GM19395 (cell line): Measurements from ENCODE around the gene TTC12.

Experiments
- ATAC-seq: cut with Tn5 transposase; IDR thresholded peaks from one replicate; pipeline ENCODE4 v1.9.1; 2021; ENCODE audit warnings: mild to moderate bottlenecking, moderate library complexity; ENCODE audit not compliant: unreplicated experiment

TTC12 gene

GRCh38 chr11:113370634-113371033 is 56.3 kb downstream of the TTC12 start:
- no peak for ATAC-seq

DNA sequence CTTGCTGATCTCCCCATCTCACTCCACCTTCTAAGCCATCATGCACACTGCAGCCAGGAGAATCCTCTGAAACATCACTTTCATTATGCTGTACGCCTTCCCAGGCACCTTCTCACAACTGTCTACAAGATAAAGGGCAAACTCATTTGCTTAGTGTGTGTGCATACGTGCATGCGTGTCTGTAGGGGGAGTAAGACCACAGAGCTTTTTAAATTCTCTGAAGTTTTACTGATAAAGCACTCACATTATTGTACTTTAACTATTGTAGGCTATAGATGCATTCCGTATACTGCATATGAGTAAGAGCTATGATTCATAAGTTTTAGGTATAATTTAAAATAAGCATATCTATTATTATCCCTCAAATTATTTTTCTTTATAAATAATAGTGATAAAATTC is 57.9 kb downstream of the TTC12 start:
- no peak for ATAC-seq

GRCh38 chr11:113373306-113373705 is 58.9 kb downstream of the TTC12 start:
- ATAC-seq: no peak

GRCh38 chr11:113373981-113374560 is 59.7 kb downstream of the TTC12 start:
- no peak for ATAC-seq

DNA sequence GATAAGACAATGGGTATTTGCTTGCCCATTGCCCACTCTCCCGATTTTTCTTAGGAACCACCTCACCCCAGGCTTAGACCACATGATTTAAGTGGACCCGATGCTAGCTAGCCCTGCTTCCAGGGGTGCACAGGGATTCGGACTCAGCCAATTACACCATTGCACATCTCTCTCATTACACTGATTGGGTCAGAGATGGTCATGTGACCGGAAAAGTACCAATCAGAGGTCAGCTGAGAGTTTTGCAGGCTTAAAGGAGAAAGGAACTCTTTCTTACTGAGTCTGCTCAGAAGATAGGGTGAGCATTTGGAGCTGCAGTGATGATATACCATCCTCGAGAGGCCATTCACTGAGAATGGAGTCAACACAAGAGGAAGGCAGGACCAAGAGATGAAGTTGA is 61.0 kb downstream of the TTC12 start:
- no peak for ATAC-seq

GRCh38 chr11:113376156-113376555 is 61.8 kb downstream of the TTC12 start:
- ATAC-seq: no peak

DNA sequence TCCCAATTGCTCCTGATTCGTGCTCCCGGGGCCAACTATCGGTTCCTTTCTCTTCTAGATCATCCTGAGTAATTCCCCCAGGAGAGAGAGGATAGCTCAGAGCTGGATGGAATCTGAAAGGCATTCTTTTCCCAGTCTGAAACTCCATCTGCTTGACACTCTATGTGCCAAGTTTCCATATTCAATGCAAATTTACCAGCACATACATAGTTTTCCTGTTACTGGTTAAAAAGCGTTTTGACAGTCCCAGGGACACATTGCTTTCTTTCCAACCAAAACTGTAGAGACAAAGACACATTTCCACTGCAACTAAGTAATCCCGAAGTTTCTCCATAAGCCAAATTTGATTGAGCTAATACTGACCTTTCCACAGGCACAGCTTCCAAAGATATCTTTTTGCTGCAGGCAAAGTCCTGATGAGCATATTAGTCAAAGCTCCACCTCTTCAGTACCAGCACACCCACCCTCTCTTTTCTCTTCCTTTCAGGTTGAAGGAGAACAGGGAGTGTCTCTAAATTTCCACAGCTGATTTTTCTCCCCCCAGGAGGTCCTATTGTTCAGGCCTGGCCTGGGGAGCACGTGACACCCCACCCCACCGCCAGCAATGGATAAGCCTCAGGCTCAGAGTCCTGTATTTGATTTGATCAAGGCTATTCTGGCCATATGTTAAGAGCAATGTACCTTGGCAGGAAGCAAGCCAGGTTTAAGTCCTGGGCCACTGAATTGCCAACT is 63.5 kb downstream of the TTC12 start:
- ATAC-seq: no peak

DNA sequence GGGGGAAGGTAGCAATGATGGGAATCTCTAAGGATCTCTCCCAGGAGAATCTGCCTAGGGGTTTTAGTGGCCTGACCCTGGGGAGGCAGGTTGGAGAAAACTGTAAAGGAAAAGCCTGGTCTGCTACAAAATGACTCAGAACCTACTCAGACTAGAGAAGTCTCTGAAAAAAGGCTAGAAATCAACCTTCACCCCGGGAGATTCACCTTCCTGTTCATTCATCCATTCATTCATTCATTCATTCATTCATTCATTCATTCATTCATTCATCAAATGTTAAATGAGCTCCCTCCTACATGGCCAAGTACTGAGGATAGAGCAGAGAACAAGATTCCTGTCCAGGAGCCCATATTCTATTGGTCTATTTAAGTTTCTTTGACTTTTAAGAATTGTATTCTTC is 64.3 kb downstream of the TTC12 start:
- no peak for ATAC-seq

DNA sequence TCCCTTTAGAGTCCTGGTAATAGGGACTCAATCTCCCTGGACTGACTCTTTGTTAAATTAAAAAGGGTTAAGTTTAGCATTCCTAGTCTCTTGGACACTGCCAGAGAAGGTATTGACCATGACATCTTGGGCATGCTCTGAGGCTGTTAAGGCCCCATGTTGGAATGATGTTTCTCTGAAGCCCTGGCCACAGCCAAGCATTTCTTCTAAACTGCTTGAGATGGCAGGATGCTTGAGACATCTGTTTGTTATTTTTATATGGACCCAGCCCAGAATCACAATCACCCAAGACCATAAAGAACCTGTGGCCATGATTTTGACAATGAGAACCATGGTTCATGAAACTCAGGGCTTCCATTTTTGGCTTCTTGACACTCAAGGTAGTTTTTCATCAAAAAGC is 67.7 kb downstream of the TTC12 start:
- ATAC-seq: no peak

GRCh38 chr11:113384551-113384950 is 70.2 kb downstream of the TTC12 start:
- ATAC-seq: no peak

GRCh38 chr11:113385749-113386148 is 71.4 kb downstream of the TTC12 start:
- ATAC-seq: no peak

DNA sequence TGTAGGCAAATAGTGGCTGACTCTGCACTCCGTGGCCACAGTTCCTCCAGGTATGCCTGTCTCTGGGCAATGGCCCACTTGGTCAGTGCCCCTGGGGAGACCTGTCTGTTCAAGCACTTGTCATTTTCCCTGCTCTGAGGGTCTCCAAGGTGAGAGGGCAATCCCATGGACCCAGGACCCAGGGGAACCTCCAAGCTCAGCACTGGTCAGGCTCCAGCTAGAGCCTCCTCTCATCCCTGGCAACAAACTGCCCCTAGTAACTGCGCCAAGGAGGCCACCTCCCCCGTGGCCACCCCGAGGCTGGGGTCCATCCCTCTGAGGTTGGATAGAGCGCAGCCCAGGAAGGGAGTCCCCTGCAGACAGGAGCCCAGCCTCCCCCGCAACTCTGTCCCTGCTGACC is 72.5 kb downstream of the TTC12 start:
- ATAC-seq: no peak

DNA sequence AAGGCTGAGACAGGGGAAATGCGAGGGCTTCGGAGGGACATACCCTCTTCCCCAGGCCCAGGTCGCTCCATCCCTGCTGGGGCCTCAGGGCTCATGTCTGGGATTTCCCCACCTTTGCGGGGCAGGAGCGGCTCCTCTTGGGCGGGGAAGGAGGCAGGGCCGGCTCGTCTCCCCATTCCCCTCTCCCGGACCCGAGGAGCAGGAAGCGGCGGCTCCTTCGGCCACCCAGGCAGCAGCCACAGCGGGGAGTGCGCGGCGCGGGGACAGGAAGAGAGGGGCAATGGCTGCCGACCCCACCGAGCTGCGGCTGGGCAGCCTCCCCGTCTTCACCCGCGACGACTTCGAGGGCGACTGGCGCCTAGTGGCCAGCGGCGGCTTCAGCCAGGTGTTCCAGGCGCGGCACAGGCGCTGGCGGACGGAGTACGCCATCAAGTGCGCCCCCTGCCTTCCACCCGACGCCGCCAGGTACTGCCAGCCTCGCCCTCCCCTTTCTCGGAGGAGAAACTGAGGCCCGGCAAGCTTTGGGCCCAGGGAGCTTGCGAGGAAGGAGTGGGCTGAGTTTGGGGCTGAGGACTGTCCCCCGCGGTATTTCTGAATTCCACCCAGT is 73.3 kb downstream of the TTC12 start, which contains the start of gene ANKK1:
ANKK1 (plus strand) TSS at position 175 of the 607 bp plus-strand sequence; CDS start at position 281, 106 bp downstream.
- no peak for ATAC-seq

GRCh38 chr11:113389272-113389671 is 74.9 kb downstream of the TTC12 start:
- ATAC-seq: no peak

- ATAC-seq: no peak
These were observed 78.0 kb downstream of the TTC12 start for GRCh38 chr11:113392236-113392921.

DNA sequence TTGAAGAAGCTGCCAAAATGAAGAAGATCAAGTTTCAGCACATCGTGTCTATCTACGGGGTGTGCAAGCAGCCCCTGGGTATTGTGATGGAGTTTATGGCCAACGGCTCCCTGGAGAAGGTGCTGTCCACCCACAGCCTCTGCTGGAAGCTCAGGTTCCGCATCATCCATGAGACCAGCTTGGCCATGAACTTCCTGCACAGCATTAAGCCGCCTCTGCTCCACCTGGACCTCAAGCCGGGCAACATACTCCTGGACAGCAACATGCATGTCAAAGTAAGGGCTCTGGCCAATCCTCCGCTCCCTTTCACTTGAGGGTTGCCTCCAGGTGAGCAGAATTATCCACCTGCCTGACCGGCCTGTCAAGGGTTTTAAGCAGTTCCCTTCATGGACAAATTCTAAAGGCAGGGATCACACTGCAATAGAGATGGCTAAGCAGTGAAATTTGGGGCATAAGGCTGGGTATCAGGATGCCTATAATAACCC is 79.2 kb downstream of the TTC12 start:
- no peak for ATAC-seq

DNA sequence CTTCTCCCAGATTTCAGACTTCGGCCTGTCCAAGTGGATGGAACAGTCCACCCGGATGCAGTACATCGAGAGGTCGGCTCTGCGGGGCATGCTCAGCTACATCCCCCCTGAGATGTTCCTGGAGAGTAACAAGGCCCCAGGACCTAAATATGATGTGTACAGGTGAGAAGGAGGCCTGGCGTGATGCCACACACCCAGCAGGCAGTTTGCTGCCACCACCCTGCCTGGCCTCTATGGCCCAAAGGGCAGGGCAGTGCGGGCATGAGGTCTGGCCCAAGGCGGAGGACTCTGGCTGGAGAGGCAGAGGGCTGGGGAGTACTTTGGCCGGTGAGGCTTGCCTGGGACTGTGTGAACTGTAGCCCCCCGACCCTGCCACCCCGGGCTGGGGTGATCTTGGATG is 80.5 kb downstream of the TTC12 start:
- ATAC-seq: no peak

DNA sequence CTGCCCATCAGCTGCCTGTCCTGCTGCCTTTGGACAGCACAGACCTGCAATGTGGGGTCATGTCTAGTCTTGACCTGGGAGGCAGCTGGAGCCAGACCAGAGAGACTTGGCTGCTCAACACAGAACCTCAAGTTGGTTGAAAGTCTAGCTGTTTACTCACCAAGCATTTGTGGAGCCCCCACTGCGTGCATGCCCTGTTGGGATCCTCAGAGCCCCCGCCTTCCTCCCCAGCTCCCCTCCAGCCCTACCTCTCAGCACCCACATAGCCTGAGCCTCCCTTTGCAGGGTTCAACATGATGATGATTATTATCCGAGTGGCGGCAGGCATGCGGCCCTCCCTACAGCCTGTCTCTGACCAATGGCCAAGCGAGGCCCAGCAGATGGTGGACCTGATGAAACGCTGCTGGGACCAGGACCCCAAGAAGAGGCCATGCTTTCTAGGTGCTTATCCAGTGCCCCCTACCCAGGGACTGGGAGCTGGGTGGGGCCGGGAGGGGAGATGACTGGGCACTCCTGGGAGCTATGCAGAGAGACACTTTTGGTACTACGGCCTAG is 81.5 kb downstream of the TTC12 start:
- no peak for ATAC-seq

DNA sequence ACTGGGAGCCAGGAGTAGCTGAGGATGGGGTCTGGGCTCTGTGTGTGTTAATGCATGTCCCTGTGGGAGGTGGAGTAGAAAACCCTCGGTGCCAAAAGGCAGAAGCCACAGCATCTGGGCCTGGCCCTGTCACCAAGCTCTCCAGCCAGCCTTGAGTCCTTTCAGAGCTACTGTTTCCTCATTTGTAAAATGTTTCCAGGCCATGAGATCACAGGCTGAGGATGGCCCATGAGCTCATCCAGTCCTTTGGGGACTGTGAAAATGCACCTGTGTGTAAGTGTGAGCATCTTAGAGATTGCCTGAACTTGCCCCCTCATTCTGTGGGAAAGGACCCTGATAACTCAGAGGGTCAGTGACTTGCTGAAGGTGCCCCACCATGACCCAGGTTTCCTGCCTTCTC is 82.3 kb downstream of the TTC12 start:
- ATAC-seq: no peak

GRCh38 chr11:113397212-113397611 is 82.8 kb downstream of the TTC12 start:
- ATAC-seq: no peak

DNA sequence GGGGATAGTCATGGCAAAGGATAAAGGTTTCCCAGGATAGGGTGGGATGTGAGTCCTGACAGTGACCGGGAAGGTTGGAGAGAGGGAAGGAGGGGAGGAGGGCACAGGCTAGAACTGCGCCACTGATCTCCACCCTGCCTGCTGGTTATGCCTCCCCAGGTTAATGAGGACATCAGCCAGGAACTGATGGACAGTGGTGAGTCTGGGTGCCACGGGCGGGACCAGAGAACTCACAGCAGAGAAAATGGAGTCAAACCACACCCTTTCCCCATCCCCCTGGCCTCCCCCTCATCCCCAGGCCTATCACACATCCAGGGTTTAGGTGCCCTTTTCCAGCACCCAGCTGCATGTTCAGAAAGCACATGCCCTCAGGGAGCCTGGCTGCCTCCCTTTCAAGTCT is 83.4 kb downstream of the TTC12 start:
- ATAC-seq: no peak
